HG02885 (cell line): ENCODE measurements around the gene HUNK.

ENCODE experiments used
- ATAC-seq: cut with Tn5 transposase; IDR thresholded peaks from one replicate; pipeline ENCODE4 v1.9.1; 2021; ENCODE audit warnings: mild to moderate bottlenecking; ENCODE audit not compliant: unreplicated experiment, poor library complexity

The HUNK gene

DNA sequence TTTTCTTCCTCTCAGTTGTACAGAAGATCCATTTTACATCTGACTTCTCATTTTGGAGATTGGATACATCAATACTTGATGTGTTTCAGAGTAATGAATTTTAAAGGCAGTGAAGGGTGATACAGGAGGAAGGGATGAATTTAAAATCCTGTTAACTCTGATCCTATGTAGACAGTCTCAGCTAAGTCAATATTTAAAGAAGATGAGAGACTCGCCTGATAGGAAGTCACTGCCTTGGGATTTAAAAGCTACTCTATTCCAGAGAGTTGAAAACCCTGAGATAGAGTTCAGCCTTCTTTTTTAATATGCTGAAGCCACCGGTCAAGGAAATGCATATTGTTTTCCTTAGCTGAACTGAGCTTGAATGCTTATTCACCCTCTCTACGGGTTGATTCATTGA, 42.7 kb downstream of the HUNK start:
- no peak for ATAC-seq

DNA sequence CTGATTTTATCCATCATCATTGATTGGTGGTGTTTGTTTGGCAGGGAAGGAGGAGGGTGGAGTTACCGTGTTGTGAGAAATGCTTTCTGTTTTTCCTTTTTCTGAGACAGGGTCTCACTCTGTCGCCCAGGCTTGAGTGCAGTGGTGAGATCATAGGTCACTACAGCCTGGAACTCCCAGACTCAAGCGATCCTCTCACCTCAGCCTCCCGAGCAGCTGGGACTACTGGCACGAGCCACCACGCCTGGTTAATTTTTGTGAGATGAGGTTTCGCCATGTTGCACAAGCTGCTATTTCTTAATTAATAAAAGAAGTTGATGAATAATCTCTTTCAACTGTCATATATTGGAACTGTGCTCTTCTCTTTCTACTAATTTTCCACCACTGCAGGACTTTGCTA, 44.3 kb downstream of the HUNK start:
- ATAC-seq, result no peak

DNA sequence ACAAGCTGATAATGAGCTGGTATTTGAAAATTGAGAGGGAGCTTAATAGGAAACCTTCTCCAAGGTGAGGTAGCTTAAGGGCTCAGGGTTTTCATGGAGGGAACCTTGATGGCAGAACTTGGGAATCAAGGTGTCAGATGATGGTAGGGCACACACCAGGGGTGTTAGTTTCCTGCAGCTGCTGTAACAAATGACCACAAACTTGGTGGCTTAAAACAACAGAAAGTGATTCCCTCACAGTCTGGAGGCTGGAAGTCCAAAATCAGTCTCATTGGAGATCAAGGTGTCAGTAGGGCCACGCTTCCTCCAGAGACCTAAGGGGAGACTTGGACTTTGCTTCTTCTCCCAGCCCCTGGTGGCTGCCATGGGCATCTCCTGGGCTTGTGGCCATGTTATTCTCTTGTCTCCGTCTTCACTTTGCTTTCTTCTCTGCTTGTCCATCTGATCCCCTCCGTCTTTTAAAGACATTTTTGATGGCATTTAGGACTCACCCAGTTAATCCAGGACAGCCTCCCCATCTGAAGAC, 45.5 kb downstream of the HUNK start:
- ATAC-seq, result no peak

DNA sequence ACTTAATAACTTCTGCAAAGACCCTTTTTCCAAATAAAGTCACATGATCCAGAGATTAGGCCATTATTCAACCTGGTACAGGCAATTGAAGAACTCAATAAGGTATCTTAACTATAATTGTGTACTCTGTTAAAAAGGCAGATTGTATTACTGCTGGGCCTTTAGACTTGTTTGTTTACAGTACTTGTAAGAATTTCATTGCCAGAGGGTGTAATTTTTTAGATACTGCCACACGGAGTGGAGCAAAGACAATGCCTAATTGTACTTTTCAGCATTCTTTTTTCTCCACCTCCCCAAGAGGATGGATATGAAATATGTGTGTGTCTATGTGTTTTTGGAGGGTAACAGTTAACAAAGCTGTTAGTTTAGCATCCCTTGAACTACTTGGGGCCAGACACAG, 47.5 kb downstream of the HUNK start:
- ATAC-seq, result no peak

DNA sequence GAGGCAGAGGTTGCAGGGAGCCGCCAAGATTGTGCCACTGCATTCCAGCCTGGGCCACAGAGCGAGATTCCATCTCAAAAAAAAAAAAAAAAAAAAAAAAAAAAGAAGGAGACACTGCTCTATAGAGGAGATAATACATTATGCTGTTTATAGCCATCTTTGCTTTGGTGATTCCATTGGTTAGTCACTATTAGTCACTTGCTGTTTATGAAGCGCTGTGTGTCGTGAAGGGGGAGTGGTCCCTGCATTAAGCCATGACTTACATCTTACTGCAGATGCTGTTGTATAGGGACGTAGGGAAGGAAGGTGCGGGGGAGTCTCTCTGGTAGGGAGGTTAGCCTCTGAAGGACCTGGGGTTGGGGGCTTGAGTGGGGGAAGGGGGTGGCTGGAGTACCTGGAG, 48.3 kb downstream of the HUNK start:
- no peak for ATAC-seq

DNA sequence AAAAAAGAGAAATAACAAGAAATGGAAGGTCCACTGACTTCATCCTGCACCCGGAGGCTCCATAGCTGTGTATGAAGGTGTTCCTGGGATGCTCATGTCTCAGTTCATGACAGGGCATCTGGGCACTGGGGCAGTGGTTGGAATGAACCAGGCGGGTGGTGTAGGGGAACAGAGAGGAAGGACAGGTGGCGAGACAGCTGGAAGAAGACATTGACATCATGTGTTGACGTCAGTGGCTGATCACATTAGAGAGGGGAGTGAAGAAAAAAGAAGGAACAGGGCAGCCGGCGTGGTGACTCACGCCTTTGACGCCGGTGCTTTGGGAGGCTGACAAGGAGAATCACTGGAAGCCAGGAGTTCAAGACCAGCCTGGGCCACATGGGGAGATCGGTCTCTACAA, 50.1 kb downstream of the HUNK start:
- no peak for ATAC-seq

DNA sequence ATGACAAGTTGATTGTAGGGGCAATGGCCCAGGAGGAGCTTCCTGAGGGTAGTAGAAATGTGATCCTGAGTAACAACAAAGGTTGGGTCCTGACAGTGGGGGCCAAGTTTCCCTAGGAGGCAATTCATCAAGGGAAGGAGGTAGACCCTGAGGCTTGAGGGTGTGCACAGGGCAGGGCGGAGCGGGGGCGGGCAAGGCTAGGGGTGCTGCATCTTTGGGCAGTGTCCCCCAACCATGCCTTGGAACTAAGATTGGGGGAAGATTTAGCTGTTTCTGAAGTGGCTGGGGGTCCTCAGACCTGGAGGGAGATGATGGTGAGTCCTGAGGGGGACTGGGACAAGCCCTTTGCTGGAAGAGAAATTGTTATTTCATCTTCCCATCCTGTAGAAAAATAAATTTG, 50.9 kb downstream of the HUNK start:
- no peak for ATAC-seq

DNA sequence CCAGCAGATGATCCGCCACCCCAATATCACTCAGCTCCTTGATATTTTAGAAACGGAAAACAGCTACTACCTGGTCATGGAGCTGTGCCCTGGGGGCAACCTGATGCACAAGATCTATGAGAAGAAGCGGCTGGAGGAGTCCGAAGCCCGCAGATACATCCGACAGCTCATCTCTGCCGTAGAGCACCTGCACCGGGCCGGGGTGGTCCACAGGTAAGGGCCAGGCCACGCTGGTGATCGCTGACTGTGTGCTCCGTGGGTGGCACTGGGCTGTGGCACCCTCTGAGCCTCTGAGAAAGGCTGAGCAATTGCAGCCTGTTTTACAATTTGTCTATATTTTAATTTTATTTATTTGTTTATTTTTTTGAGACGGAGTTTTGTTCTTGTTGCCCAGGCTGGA, 51.7 kb downstream of the HUNK start:
- no peak for ATAC-seq

DNA sequence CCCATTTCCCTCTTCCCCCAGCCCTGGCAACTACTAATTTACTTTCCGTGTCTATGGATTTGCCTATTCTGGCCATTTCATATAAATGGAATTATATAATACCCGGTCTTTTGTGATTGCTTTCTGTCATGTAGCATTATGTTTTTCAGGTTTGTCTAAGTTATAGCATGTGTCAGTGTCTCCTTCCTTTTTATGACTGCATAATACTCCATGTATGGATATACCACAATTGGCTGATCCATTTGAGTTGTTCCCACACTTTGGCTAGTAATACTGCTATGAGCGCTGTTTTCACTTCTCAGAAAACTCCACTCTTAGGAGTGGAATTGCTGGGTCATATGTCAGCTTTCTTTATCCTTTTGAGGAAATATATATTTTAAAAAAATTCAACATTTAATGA, 53.7 kb downstream of the HUNK start:
- ATAC-seq, result no peak

DNA sequence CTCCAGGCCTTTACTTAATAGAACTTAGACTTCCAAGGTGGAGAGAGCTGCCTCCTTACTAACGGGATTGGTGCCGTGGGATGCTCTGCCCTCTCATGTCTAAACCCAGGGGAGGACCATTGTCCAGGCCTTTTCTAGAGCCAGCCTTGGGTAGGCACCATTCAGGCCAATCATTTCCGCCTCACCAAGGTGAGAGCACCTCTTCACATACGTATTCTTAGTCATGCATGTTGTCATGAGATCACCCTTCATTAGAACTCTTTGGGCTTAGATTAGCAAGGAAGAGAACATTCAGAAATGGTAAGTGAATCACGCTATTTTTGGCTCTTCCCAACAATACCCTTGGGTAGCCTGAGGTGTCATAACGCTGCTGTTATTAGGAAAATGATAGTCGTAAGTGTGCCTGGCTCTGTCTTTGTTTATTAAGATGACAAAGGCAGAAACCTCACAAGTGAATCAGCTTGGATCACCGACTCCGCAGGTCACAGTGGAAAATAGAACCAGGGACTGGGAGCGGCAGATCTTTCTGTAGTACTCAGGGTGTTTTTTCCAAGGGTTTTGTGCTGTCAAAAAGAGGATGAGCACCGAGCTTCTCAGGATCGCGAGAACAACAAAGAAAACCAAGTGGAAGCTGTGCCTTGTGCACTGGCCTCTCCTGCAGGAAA, 55.0 kb downstream of the HUNK start:
- no peak for ATAC-seq

DNA sequence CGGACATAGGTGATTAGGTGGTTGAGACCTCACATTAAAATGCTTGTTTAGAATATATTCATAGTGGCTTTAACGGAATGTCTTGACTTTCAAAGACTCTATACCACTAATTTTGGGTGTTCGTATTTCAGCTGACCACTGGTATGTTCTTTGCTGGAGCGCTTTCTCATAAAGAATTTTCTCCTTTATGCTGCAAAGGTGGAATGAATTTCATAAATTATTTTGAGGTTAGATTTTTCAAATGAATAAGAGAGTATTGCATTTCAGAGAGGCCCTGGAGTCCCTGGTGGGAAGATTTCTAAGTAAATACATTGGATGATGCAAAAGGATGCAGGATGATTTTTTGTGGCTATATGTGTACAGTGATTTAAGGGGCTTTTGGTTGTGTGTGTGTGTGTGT, 55.8 kb downstream of the HUNK start:
- no peak for ATAC-seq

DNA sequence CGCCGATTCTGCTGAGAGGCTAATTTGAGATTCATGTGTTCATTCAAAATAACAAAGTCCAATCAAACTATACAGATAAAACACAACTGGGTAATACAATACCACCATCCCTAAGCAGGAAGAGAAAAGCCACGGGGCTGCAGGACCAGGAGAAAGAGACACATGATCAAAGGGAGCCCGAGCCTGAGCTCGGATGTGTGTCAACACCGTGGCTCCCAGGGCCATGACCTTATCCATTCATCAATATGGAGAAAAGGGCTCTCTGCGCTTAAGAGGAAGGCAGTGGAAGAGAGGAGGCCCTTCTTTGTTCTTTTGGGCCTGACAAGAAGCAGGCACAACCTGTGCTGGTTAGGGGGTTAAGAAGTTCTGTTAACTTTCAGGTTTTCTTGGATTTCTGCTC, 56.7 kb downstream of the HUNK start:
- no peak for ATAC-seq

DNA sequence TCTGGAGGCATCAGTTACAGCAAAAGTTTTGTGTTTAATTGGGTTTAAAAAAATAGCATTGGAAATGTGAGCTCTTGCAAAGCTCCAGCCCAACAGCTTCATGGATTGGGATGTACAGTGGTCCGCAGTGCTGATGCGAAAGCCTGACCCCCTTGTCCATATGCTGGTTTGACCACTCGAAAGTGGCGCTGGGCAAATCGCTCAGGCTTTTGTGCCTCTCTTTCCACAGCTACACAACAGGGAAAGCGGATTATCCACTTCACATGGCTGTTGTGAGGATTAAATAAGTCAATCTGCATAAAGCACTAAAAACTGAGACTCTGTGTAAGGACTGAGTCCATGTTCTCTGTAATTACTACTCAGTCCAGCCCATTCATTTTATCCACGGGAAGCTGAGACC, 57.2 kb downstream of the HUNK start:
- no peak for ATAC-seq

DNA sequence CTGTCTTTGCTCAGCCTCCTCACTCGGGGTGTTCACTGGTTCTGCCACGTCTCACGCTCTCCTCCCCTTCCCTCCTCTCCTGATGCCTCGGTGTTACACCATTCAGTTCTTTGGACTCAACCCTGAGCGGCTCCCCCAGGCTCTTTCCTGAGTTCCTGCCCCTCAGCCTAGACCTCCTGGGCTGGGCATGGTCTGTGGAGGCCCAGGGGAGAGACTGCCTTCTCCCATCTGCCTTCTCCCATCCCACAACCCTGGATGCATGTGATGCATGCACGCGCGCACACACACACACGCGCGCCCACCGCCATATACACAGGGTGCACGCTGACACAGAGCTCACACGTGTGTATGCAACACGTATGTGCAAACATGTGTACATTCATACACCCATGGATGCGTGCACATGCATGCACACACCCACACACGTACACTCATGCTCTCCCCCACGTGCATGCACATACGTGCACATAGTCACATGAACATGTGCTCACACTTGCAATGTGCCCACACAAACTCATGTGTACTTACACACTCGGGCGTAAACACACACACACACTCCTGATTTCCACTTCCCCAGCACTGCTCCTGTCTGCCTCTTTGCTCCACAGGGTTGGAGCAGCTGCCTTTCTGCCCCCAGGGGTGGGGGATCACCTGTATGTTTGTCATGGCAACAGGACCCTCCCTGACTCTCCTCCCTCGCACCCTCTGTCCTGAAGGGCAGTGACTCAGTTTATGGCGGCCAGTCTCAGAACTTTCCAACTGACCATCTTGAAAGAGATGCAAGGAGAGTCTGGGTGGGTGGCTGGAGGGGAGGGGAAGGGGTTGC, 59.0 kb downstream of the HUNK start:
- ATAC-seq, result no peak

DNA sequence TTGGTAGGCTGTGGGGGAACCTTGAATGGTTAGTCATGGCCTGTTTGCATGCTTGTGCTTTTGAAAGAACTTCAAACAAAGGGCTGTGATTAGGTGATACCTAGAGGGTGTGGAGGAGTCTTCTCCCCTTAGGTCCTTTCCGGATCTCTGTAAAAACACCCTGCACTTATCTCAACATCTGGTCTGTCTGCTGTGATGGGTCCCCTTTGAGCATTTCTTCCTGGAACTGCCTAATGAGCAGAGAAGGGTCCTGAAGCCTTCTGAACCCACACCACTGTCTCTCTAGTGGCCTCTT, 59.6 kb downstream of the HUNK start:
- ATAC-seq, result no peak

DNA sequence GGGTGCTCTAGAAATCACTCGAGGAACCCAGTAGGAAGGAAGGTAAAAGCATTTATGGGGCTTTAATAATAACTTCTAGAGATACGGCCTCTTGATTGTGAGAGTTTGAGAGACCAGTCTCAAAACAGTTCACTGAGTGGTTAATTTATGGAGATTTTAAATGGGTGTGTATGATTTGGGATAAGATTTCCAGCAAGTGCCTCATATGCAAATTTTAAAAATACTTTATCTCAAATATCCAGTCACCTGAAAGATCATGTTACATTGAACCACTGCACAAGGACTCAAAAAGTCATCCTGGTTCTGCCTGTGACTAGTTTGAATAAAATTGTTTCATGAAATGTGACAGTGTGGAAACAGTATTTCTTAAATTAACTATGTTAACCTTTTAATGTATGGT, 64.5 kb downstream of the HUNK start:
- ATAC-seq, result no peak

DNA sequence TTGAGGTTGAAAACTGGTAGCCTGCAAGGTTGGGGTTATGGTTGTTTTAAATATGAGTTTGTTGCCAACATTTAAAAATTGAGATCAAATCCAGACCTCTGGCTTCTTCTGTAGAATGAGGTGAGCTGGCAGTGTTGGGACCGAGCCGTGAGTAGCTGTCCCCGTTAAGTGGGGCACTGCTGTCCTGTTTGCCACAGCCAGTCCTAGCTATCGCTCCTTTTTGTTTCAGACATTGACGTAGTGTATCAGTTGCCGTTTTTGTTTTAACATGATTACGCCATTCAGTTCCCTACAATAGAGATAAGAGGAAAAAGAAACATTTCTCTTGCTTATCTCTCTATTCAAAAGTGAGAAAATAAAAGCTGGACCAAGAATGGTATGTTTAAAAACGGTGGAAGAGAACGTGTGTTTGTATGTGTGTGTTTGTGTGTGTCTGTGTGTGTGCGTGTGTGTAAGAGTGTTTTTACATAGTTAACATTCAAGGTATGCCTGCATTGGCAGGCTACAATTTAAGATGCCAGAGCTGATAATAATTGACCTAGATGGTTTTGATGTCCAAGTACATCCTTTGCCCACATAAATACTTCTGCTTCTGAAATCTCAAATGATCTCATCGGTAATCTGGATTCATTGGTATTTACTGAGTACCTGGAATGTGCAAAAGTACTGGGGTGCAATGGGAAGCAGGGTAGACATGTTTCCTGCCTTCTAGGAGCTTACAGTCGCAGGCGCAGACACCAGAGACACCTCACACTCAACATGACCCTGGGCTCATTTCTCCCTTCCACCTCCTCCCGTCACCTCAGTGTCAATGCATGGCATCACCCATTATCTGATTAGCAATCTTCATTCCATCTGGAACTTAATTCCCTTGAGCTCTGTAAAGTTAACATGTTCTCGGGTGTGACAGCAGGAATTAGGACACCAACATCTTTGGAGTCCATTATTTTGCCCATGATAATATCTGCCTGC, 65.8 kb downstream of the HUNK start:
- ATAC-seq, result no peak

DNA sequence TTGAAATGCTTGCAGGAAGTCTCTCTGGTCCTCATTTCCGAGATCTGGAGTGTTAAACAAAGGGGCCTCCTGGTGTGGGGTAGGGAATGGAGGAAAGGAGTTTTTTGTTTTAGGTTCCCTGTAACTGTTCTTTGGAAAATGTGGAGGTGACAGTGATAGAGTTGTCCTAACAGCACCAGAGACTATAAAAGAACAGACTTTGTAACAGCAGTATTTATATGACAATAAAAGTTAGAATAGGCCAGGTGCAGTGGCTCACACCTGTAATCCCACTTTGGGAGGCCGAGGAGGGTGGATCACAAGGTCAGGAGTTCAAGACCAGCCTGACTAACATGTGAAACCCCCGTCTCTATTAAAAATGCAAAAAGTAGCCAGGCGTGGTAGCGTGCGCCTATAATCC, 68.9 kb downstream of the HUNK start:
- ATAC-seq, result no peak

DNA sequence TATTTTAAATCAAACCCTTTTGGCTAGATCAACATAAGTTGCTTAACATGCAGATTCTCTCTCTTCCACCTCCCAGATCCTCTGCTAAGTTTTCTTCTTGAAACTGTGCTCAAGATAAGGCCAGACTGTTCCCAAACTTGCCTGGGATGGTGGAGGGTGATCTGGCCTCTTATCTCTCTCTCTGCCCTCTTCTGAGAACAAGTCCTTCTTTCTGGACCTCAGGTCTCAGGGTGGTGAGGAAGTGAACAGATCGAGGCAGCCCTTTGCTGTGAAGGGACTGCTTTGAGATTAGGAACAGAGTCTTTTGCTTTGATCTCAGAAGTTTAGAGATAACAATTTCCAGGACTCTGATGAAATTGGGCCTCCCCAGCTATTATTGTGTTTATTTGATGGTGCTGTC, 70.7 kb downstream of the HUNK start:
- no peak for ATAC-seq

DNA sequence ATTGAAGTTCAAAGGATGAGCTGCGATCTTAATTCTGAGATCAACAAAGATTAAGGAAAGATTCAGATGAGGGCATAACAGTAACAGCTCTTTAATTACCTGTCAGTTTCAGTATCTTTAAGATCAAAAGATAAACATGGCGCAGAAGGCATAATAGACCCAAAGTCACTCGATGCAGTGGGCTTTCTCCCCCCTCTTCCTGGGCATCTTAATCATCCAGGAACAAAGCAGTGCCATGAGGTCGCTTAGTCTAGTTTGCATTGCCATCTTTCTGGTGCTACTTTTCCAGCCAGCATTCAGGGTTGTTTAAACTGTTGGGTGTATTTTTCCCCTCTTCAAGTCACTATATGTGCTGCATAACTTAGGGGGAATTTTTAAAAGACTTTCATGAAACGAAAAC, 72.3 kb downstream of the HUNK start:
- ATAC-seq, result no peak

DNA sequence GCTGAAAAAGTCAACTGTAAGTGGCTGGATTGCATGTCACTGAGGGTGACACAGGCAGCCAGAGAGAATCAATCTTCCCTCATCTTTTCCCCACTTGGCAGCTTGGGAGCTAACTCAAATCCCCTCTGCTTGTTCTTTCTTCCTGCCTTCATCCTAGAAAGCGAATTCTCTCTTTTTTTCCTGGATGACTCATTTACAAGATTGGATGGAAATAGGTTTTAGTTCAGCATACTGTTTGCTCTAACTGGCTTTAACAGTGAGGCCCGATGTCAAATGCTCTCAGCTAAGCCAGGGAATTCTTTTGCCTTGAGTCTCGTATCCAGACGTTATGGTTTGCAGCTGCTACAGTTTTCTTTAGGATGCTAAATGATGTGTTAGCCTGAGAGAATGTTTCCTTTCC, 72.7 kb downstream of the HUNK start:
- no peak for ATAC-seq
